Measurements from ENCODE around the gene SEMA6D.

- TF ChIP-seq MYC (IDR thresholded peaks at IDR 0.05; ENCODE audit: low read depth, low read length), result no peak
- TF ChIP-seq FOS (IDR thresholded peaks at IDR 0.05; ENCODE audit: borderline replicate concordance, insufficient read depth, low read length), result no peak
- TF ChIP-seq, protein P1, sequence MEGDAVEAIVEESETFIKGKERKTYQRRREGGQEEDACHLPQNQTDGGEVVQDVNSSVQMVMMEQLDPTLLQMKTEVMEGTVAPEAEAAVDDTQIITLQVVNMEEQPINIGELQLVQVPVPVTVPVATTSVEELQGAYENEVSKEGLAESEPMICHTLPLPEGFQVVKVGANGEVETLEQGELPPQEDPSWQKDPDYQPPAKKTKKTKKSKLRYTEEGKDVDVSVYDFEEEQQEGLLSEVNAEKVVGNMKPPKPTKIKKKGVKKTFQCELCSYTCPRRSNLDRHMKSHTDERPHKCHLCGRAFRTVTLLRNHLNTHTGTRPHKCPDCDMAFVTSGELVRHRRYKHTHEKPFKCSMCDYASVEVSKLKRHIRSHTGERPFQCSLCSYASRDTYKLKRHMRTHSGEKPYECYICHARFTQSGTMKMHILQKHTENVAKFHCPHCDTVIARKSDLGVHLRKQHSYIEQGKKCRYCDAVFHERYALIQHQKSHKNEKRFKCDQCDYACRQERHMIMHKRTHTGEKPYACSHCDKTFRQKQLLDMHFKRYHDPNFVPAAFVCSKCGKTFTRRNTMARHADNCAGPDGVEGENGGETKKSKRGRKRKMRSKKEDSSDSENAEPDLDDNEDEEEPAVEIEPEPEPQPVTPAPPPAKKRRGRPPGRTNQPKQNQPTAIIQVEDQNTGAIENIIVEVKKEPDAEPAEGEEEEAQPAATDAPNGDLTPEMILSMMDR (IDR thresholded peaks at IDR 0.05; ENCODE audit: extremely low read depth in 1 of 2, insufficient read depth in 1 of 2, low read depth in 1 of 2, low read length in 2 of 2), result no peak
Measured at GRCh38 chr15:47725906-47726305, 8.6 kb downstream of the SEMA6D start.

Data from endothelial cell of umbilical vein (primary cell).